Measurements from ENCODE around the gene FAM89B.

- TF ChIP-seq POLR2A (IDR thresholded peaks at IDR 0.05): no peak
- TF ChIP-seq CTCF (IDR thresholded peaks at IDR 0.05 in 4 of 5, conservative IDR thresholded peaks at IDR 0.05 in 1 of 5): no peak
These were observed 24.8 kb upstream of the FAM89B start for GRCh38 chr11:65547446-65548125.

Data from gastrocnemius medialis (tissue), 4 donors.